ENCODE measurements around the gene MYEOV.

MYEOV gene

DNA sequence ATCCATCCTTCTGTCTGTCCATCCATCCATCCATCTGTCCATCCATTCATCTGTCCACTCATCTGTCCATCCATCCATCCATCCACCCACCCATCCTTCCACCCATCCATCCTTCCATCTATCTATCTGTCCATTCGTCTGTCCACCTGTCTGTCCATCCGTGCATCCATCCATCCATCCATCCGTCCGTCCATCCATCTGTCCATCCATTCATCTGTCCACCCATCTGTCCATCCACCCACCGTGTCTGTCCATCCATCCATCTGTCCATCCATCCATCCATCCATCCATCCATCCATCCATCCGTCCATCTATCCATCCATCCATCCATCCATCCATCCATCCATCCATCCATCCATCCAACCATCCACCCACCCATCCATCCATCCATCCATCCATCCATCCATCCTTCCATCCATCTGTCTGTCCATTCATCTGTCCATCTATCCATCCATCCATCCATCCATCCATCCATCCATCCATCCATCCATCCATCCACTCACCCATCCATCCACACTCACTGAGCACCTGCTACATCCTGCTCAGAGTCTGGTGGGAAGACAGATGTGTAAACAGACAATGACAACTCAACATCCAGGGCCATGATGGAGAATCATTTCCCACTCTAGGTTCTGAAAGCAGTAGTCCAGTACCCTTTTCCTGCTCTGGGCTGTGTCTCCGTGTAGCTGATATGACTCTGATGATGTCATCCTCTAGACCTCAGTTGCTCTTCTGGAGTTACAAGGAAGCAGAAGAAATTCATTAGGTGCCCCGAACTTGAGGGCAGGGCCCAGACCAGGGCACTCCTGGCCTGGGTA lies 30.8 kb upstream of the MYEOV start:
- Histone ChIP-seq H2BK15ac (replicated peaks; ENCODE audit: low read depth) (no peak overlapping the region), H2BK5ac (ENCODE audit: low read length) (no peak overlapping the region), H4K5ac (ENCODE audit: low read length) (no peak overlapping the region), H3K4ac (ENCODE audit: low read depth, low read length) (no peak overlapping the region), H3K4me3 (ENCODE audit: low read length) (no peak overlapping the region), H3K4me2 (ENCODE audit: low read length) (no peak overlapping the region), H3K79me1 (ENCODE audit: low read length) (no peaks in the 10 kb centered on the region), H2BK120ac (ENCODE audit: low read depth, low read length) (no peak overlapping the region), H3K36me3 (ENCODE audit: control insufficient read depth, insufficient read depth, low read length) (no peaks in the 10 kb centered on the region), H3K79me2 (ENCODE audit: control insufficient read depth, insufficient read depth, low read length) (no peaks in the 10 kb centered on the region), H3K27me3 (ENCODE audit: insufficient read depth, low read length, poor library complexity) (no peaks in the 10 kb centered on the region), H3K18ac (ENCODE audit: low read length) (no peak overlapping the region), H3K4me1 (ENCODE audit: control insufficient read depth, low read depth, low read length) (no peaks in the 10 kb centered on the region), H2AK5ac (ENCODE audit: low read length) (no peak overlapping the region), H3K9ac (ENCODE audit: low read length) (no peak overlapping the region), H3K56ac (ENCODE audit: low read length) (no peak overlapping the region), H3K27ac (ENCODE audit: low read depth, low read length) (no peak overlapping the region), H3K23ac (ENCODE audit: low read length) (no peak overlapping the region), H4K8ac (ENCODE audit: low read depth, low read length) (no peak overlapping the region)
- no CpG with 5 or more reads among the region's 8 CpGs for WGBS (ENCODE audit: extremely low coverage, insufficient coverage, low lambda C conversion rate)
- no peak for DNase-seq

GRCh38 chr11:69263736-69264052 lies 30.3 kb upstream of the MYEOV start:
- H3K56ac ChIP-seq (ENCODE audit: low read length): no peak overlapping the region
- no peak overlapping the region for H2BK120ac ChIP-seq (ENCODE audit: low read depth, low read length)
- H2BK5ac ChIP-seq (ENCODE audit: low read length): no peak overlapping the region
- H4K5ac ChIP-seq (ENCODE audit: low read length): no peak overlapping the region
- H3K4me1 ChIP-seq (ENCODE audit: control insufficient read depth, low read depth, low read length): no peaks in the 10 kb centered on the region
- no peak overlapping the region for H3K4ac ChIP-seq (ENCODE audit: low read depth, low read length)
- no peak overlapping the region for H3K27ac ChIP-seq (ENCODE audit: low read depth, low read length)
- DNase-seq: no peak
- no peak overlapping the region for H3K18ac ChIP-seq (ENCODE audit: low read length)
- no CpG with 5 or more reads among the region's 3 CpGs for WGBS (ENCODE audit: extremely low coverage, insufficient coverage, low lambda C conversion rate)
- H4K8ac ChIP-seq (ENCODE audit: low read depth, low read length): no peak overlapping the region
- no peaks in the 10 kb centered on the region for H3K79me1 ChIP-seq (ENCODE audit: low read length)
- no peak overlapping the region for H2BK15ac ChIP-seq (replicated peaks; ENCODE audit: low read depth)
- H2AK5ac ChIP-seq (ENCODE audit: low read length): no peak overlapping the region
- H3K79me2 ChIP-seq (ENCODE audit: control insufficient read depth, insufficient read depth, low read length): no peaks in the 10 kb centered on the region
- H3K9ac ChIP-seq (ENCODE audit: low read length): no peak overlapping the region
- H3K4me3 ChIP-seq (ENCODE audit: low read length): no peak overlapping the region
- no peaks in the 10 kb centered on the region for H3K27me3 ChIP-seq (ENCODE audit: insufficient read depth, low read length, poor library complexity)
- no peak overlapping the region for H3K4me2 ChIP-seq (ENCODE audit: low read length)
- no peak overlapping the region for H3K23ac ChIP-seq (ENCODE audit: low read length)
- no peaks in the 10 kb centered on the region for H3K36me3 ChIP-seq (ENCODE audit: control insufficient read depth, insufficient read depth, low read length)

DNA sequence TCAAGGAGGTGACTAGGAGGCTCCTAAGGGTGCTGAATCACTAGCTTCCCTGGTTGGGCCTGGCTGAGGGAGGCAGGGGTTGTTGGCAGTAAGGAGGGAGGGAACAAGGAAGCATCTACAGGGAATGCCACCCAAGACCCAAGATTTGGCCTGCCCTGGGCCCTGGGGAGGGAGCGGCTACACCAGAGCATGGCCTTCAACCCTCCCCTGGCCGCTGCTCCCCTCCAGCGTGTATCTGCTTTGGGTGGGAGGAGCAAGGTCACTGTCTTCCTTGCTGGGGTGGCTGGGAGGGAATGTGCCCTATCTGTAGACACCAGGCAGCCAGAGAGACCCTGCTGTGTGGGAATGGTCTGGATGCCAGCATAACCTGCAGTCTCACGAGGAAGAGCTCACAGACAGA lies 29.5 kb upstream of the MYEOV start:
- no peaks in the 10 kb centered on the region for H3K79me2 ChIP-seq (ENCODE audit: control insufficient read depth, insufficient read depth, low read length)
- H3K79me1 ChIP-seq (ENCODE audit: low read length): no peaks in the 10 kb centered on the region
- no peak overlapping the region for H3K56ac ChIP-seq (ENCODE audit: low read length)
- no peak overlapping the region for H3K27ac ChIP-seq (ENCODE audit: low read depth, low read length)
- DNase-seq: no peak
- no peak overlapping the region for H3K4me3 ChIP-seq (ENCODE audit: low read length)
- H4K5ac ChIP-seq (ENCODE audit: low read length): no peak overlapping the region
- H3K27me3 ChIP-seq (ENCODE audit: insufficient read depth, low read length, poor library complexity): no peaks in the 10 kb centered on the region
- no peak overlapping the region for H3K23ac ChIP-seq (ENCODE audit: low read length)
- H2BK120ac ChIP-seq (ENCODE audit: low read depth, low read length): no peak overlapping the region
- no peak overlapping the region for H3K4ac ChIP-seq (ENCODE audit: low read depth, low read length)
- H2BK5ac ChIP-seq (ENCODE audit: low read length): no peak overlapping the region
- H3K9ac ChIP-seq (ENCODE audit: low read length): no peak overlapping the region
- no peak overlapping the region for H4K8ac ChIP-seq (ENCODE audit: low read depth, low read length)
- H3K4me2 ChIP-seq (ENCODE audit: low read length): no peak overlapping the region
- H2AK5ac ChIP-seq (ENCODE audit: low read length): no peak overlapping the region
- WGBS (ENCODE audit: extremely low coverage, insufficient coverage, low lambda C conversion rate): no CpG with 5 or more reads among the region's 4 CpGs
- H3K18ac ChIP-seq (ENCODE audit: low read length): no peak overlapping the region
- H3K4me1 ChIP-seq (ENCODE audit: control insufficient read depth, low read depth, low read length): no peaks in the 10 kb centered on the region
- H2BK15ac ChIP-seq (replicated peaks; ENCODE audit: low read depth): no peak overlapping the region
- H3K36me3 ChIP-seq (ENCODE audit: control insufficient read depth, insufficient read depth, low read length): no peaks in the 10 kb centered on the region

- H3K79me1 ChIP-seq (ENCODE audit: low read length): no peaks in the 10 kb centered on the region
- H2BK15ac ChIP-seq (replicated peaks; ENCODE audit: low read depth): no peak overlapping the region
- H3K27me3 ChIP-seq (ENCODE audit: insufficient read depth, low read length, poor library complexity): no peaks in the 10 kb centered on the region
- H3K36me3 ChIP-seq (ENCODE audit: control insufficient read depth, insufficient read depth, low read length): no peaks in the 10 kb centered on the region
- H3K79me2 ChIP-seq (ENCODE audit: control insufficient read depth, insufficient read depth, low read length): no peaks in the 10 kb centered on the region
- no peak overlapping the region for H2BK120ac ChIP-seq (ENCODE audit: low read depth, low read length)
- H4K8ac ChIP-seq (ENCODE audit: low read depth, low read length): no peak overlapping the region
- H3K4me1 ChIP-seq (ENCODE audit: control insufficient read depth, low read depth, low read length): no peaks in the 10 kb centered on the region
- H3K4me3 ChIP-seq (ENCODE audit: low read length): no peak overlapping the region
- no peak overlapping the region for H2BK5ac ChIP-seq (ENCODE audit: low read length)
- DNase-seq: no peak
- H3K56ac ChIP-seq (ENCODE audit: low read length): no peak overlapping the region
- no peak overlapping the region for H3K18ac ChIP-seq (ENCODE audit: low read length)
- H3K23ac ChIP-seq (ENCODE audit: low read length): no peak overlapping the region
- H3K4me2 ChIP-seq (ENCODE audit: low read length): no peak overlapping the region
- no CpG with 5 or more reads among the region's 6 CpGs for WGBS (ENCODE audit: extremely low coverage, insufficient coverage, low lambda C conversion rate)
- H2AK5ac ChIP-seq (ENCODE audit: low read length): no peak overlapping the region
- H3K9ac ChIP-seq (ENCODE audit: low read length): no peak overlapping the region
- no peak overlapping the region for H4K5ac ChIP-seq (ENCODE audit: low read length)
- H3K27ac ChIP-seq (ENCODE audit: low read depth, low read length): no peak overlapping the region
- H3K4ac ChIP-seq (ENCODE audit: low read depth, low read length): no peak overlapping the region
Observed at GRCh38 chr11:69265210-69265609, 28.7 kb upstream of the MYEOV start.

DNA sequence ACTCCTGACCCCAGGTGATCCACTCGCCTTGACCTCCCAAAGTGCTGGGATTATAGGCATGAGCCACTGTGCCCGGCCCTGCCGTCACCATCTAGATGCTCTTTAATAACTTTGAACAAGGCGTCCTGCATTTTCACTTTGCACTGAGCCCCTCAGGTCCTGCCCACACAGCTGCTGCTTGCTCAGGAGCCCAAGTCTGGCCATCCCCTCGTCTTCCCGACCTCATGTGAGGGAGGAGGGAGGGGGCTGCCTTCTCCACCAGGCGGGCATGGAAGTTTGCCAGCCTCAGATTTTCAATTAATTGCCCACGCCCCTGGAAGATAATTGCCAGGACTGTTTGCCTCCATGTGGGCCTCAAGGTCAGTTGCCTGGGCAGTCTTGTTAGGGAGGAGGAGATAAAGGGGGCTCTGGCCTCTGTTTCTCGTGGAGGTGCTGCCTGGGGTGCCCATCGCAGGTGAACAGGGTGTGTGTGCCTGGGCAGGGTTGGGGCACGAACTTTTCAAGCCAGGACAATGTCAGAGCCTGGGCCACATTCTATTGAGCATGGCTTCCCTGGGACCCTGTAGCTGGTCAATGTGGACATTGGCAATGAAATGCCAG lies 27.9 kb upstream of the MYEOV start:
- H3K79me2 ChIP-seq (ENCODE audit: control insufficient read depth, insufficient read depth, low read length): no peaks in the 10 kb centered on the region
- WGBS (ENCODE audit: extremely low coverage, insufficient coverage, low lambda C conversion rate): no CpG with 5 or more reads among the region's 11 CpGs
- no peaks in the 10 kb centered on the region for H3K36me3 ChIP-seq (ENCODE audit: control insufficient read depth, insufficient read depth, low read length)

DNA sequence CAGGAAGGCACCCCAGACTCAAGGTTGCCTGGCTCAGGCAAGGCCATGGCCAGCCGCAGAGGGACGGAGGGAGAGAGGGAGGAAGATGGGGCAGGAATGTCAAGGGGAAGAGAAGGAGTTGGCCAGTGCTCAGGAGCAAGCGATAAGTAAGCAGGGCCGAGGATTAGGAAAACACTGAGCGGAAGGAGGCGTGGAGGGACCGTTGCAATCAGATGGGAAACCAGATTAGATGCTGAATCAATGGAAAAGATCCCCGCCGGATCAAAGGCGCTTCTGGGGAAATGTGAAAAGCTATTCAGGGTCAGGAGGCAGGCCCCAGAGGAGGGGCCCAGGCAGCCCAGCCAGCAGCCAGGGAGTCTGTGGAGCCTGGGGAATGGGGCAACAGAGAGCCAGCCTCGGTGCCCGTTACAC lies 26.6 kb upstream of the MYEOV start:
- H3K79me1 ChIP-seq (ENCODE audit: low read length): no peaks in the 10 kb centered on the region
- H2BK5ac ChIP-seq (ENCODE audit: low read length): no peak overlapping the region
- WGBS (ENCODE audit: extremely low coverage, insufficient coverage, low lambda C conversion rate): no CpG with 5 or more reads among the region's 12 CpGs
- H2BK15ac ChIP-seq (replicated peaks; ENCODE audit: low read depth): no peak overlapping the region
- H3K4me3 ChIP-seq (ENCODE audit: low read length): no peak overlapping the region
- H3K4me1 ChIP-seq (ENCODE audit: control insufficient read depth, low read depth, low read length): no peaks in the 10 kb centered on the region
- H3K27me3 ChIP-seq (ENCODE audit: insufficient read depth, low read length, poor library complexity): no peaks in the 10 kb centered on the region
- no peak overlapping the region for H3K9ac ChIP-seq (ENCODE audit: low read length)
- no peak for DNase-seq
- H3K36me3 ChIP-seq (ENCODE audit: control insufficient read depth, insufficient read depth, low read length): no peaks in the 10 kb centered on the region
- no peak overlapping the region for H2AK5ac ChIP-seq (ENCODE audit: low read length)
- H4K5ac ChIP-seq (ENCODE audit: low read length): no peak overlapping the region
- H3K4ac ChIP-seq (ENCODE audit: low read depth, low read length): no peak overlapping the region
- no peak overlapping the region for H3K23ac ChIP-seq (ENCODE audit: low read length)
- no peaks in the 10 kb centered on the region for H3K79me2 ChIP-seq (ENCODE audit: control insufficient read depth, insufficient read depth, low read length)
- no peak overlapping the region for H3K56ac ChIP-seq (ENCODE audit: low read length)
- no peak overlapping the region for H3K27ac ChIP-seq (ENCODE audit: low read depth, low read length)
- no peak overlapping the region for H4K8ac ChIP-seq (ENCODE audit: low read depth, low read length)
- H3K4me2 ChIP-seq (ENCODE audit: low read length): no peak overlapping the region
- H3K18ac ChIP-seq (ENCODE audit: low read length): no peak overlapping the region
- no peak overlapping the region for H2BK120ac ChIP-seq (ENCODE audit: low read depth, low read length)

More for the DNA sequence above, 27.9 kb upstream of the MYEOV start:
- Histone ChIP-seq H4K8ac (ENCODE audit: low read depth, low read length) (no peak overlapping the region), H3K4me2 (ENCODE audit: low read length) (no peak overlapping the region), H3K18ac (ENCODE audit: low read length) (no peak overlapping the region), H3K4me3 (ENCODE audit: low read length) (no peak overlapping the region), H3K4me1 (ENCODE audit: control insufficient read depth, low read depth, low read length) (no peaks in the 10 kb centered on the region), H2BK5ac (ENCODE audit: low read length) (no peak overlapping the region), H3K56ac (ENCODE audit: low read length) (no peak overlapping the region), H2AK5ac (ENCODE audit: low read length) (no peak overlapping the region), H3K27ac (ENCODE audit: low read depth, low read length) (no peak overlapping the region), H2BK15ac (replicated peaks; ENCODE audit: low read depth) (no peak overlapping the region), H3K23ac (ENCODE audit: low read length) (no peak overlapping the region), H2BK120ac (ENCODE audit: low read depth, low read length) (no peak overlapping the region), H3K79me1 (ENCODE audit: low read length) (no peaks in the 10 kb centered on the region), H4K5ac (ENCODE audit: low read length) (no peak overlapping the region), H3K4ac (ENCODE audit: low read depth, low read length) (no peak overlapping the region), H3K27me3 (ENCODE audit: insufficient read depth, low read length, poor library complexity) (no peaks in the 10 kb centered on the region), H3K9ac (ENCODE audit: low read length) (no peak overlapping the region)
- no peak for DNase-seq

Data from mesendoderm (in vitro differentiated cells).